GM12801 (cell line): Measurements from ENCODE around the gene ZBTB16.

ENCODE experiments used
- CTCF ChIP-seq: IDR thresholded peaks from one replicate; pipeline ENCODE4 v1.5.1; 2011; ENCODE audit warnings: control low read depth; ENCODE audit not compliant: insufficient read length; ENCODE audit errors: extremely low read depth

Gene ZBTB16

GRCh38 chr11:114194702-114195101 lies 135.2 kb downstream of the ZBTB16 start:
- no peak for TF ChIP-seq CTCF

DNA sequence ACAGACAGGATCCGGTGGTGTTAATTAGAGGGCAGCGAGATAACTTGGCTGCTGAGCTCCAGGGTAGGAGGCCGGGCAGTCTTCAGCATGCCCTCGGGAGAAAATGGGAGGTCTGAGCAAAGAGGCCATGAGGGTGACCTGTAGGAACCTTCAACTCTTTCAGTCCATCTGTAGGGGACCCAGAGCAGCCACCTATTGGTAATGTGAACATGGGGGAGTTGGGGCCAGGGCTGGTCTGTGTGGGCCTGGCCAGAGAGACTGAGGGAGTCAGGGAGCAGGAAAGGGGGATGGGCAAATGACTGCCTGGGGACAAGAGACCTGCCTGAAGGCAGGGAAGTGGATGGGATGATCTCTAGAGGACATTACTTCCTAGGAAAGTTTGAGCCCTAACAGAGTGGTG lies 135.6 kb downstream of the ZBTB16 start:
- TF ChIP-seq CTCF, result no peak

- no peak for TF ChIP-seq CTCF
These were observed 136.6 kb downstream of the ZBTB16 start for GRCh38 chr11:114195981-114196731.

DNA sequence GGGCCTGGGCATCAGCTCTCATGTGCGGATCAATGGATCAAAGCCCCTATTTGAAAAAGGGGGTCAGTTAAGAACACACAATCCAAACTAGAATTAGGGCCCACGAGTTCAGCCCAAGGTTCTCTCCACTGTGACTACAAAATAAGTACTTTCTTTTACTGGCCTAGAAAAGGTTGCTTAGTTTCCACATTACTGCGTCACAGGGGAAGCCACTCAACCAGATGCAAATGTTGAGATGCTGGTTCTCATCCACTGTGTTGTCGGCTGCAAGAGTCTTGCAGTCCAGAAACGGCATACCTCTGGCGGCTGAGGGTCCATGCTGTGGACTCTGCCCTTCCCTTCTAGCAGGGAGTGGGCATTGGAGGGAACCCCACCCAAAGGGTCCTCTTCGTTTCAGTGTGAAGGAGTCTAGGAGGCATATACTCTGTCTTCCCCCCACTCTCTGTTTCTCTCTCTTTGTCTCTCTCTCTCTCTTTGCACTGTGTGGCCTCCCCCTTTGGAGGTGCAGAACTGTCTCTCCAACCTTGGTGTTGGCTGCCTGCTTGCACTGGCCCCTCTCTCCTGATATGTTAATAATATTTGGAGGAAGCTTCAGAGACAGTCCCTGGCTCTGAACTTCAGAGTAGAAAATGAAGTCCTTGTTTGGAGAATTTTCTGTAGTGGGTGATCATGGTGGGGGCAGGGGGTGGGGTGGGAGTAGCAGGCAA lies 137.6 kb downstream of the ZBTB16 start:
- no peak for TF ChIP-seq CTCF

GRCh38 chr11:114197799-114198500 lies 138.4 kb downstream of the ZBTB16 start:
- TF ChIP-seq CTCF, result no peak

DNA sequence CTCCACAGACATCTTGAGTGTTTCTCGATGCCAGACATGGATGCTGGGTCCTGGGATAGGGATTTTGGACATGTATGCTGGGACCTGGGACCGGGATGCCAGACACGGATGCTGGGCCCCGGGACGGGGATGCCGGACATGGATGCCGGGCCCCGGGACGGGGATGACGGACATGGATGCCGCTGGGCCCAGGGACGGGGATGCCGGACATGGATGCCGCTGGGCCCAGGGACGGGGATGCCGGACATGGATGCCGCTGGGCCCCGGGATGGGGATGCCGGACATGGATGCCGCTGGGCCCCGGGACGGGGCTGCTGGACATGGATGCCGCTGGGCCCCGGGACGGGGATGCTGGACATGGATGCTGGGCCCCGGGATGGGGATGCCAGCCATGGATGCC lies 139.5 kb downstream of the ZBTB16 start:
- no peak for TF ChIP-seq CTCF

GRCh38 chr11:114200351-114201133 lies 141.0 kb downstream of the ZBTB16 start:
- TF ChIP-seq CTCF, result no peak
